Measurements from ENCODE around the gene SMAD7.

DNA sequence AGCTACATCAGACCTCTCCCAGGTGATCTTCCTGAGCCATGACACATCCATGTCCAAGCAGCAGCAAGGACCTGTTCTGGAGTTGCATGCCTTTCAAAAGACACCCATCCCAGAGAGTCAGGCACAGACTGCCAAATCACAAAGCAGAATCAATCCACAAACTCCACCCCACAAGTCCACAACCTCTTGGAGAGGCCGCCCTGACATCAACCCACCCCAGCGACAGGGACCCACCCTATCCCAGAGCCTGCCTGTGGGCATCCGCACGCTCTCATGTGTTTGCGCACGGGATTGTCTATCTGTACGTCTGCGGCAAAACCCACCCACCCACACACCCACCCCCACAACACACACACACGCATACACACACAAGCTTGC, 11.9 kb downstream of the SMAD7 start:
- TF ChIP-seq ZNF384 (IDR thresholded peaks at IDR 0.05) (no peak), ELF4 (IDR thresholded peaks at IDR 0.05) (no peak), ARNT (IDR thresholded peaks at IDR 0.05) (no peak)
